Tibial nerve (tissue), 3 donors: ENCODE data around the gene WSB1.

Source experiments
- POLR2A ChIP-seq, 2 donors: fragments of 450-650 bp; IDR thresholded peaks; one replicate each; pipeline ENCODE4 v1.6.1; 2017; ENCODE audit warnings: antibody characterized with exemption in 2 of 2, mild to moderate bottlenecking in 2 of 2, moderate library complexity in 2 of 2
- TF ChIP-seq, protein P1 (sequence below), 5 experiments: fragments of 200-600 bp in 3 of 5; fragments of 450-650 bp in 2 of 5; sonication (generic) in 3 of 5; IDR thresholded peaks; one replicate each; pipeline ENCODE4 v1.5.1; 2016 to 2019; ENCODE audit warnings: antibody characterized with exemption in 5 of 5, mild to moderate bottlenecking in 3 of 5, moderate library complexity in 2 of 5

DNA sequence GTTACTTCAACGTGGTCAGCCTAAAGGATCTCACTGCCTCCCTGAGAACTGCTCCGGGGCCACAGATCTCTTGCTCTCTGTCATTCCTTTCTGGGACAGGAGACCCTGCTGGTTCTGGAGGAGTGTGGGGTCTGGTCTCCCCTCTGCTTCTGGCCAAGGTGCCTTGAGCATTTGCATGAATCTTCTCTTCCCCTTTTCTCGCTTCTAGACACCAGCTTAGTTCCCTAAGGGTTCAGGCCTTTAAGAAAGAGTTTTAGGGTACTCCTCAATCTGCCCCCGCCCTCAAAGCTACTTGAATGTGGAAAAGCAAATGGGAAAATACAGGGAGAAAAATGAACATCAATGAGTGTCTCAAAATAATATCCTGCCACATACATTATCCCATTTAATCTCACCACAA lies 48.1 kb downstream of the WSB1 start:
- TF ChIP-seq, protein P1, sequence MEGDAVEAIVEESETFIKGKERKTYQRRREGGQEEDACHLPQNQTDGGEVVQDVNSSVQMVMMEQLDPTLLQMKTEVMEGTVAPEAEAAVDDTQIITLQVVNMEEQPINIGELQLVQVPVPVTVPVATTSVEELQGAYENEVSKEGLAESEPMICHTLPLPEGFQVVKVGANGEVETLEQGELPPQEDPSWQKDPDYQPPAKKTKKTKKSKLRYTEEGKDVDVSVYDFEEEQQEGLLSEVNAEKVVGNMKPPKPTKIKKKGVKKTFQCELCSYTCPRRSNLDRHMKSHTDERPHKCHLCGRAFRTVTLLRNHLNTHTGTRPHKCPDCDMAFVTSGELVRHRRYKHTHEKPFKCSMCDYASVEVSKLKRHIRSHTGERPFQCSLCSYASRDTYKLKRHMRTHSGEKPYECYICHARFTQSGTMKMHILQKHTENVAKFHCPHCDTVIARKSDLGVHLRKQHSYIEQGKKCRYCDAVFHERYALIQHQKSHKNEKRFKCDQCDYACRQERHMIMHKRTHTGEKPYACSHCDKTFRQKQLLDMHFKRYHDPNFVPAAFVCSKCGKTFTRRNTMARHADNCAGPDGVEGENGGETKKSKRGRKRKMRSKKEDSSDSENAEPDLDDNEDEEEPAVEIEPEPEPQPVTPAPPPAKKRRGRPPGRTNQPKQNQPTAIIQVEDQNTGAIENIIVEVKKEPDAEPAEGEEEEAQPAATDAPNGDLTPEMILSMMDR (IDR thresholded peaks at IDR 0.05): no peak
- no peak for TF ChIP-seq POLR2A (IDR thresholded peaks at IDR 0.05)
